H1 (cell line): ENCODE measurements around the gene PRTG. TPM values are rescaled to one million over a fixed set of nuclear protein-coding genes. Genes with fewer than 3 reads are reported as not detected.
"Not testable (repeated sequence)": the region's sequence is repeated elsewhere in the genome, so short reads cannot be mapped to it uniquely, and the experiment has no call there.

ENCODE experiments used
- CTCF ChIA-PET: fragments of 300-600 bp; sonication (Branson Sonifier 250); formaldehyde crosslinking; loops from one replicate; lab custom pipeline; 2021; ENCODE audit not compliant: partially characterized antibody; lab: Charles Lee
- POLR2A ChIA-PET: fragments of 300-600 bp; sonication (Branson Sonifier 250); formaldehyde crosslinking; loops from one replicate; lab custom pipeline; 2021; ENCODE audit warnings: inconsistent platforms; ENCODE audit not compliant: partially characterized antibody; lab: Charles Lee
- DNase-seq, 2 experiments: peaks; one replicate each; pipeline versions ENCODE4 v3.0.0 to v3.0.0-alpha.2; 2010 to 2022; ENCODE audit warnings: low spot score in 2 of 2, low read depth in 1 of 2, mixed read lengths in 1 of 2
- FAIRE-seq: peaks from 2 replicates; lab custom pipeline; 2011; peaks lifted over from hg19 to GRCh38; lab: Jason Lieb, UNC
- H2AFZ ChIP-seq: 2 replicates; pipeline ENCODE4 v1.8.1; 2012; ENCODE audit warnings: low read length, inconsistent platforms
- H2AK5ac ChIP-seq: 2 replicates; pipeline ENCODE4 v1.6.1; 2013; ENCODE audit warnings: low read depth, low read length
- H2BK120ac ChIP-seq: replicated peaks from 2 replicates; pipeline ENCODE3; 2013; ENCODE audit warnings: low read depth, low read length, inconsistent platforms
- H2BK12ac ChIP-seq: 2 replicates; pipeline ENCODE4 v1.6.1; 2013; ENCODE audit warnings: low read depth, low read length
- H2BK15ac ChIP-seq: 2 replicates; pipeline ENCODE4 v1.6.1; 2013; ENCODE audit warnings: low read length
- H2BK20ac ChIP-seq: 2 replicates; pipeline ENCODE4 v1.6.1; 2013; ENCODE audit warnings: low read length
- H2BK5ac ChIP-seq: 2 replicates; pipeline ENCODE4 v1.6.1; 2013; ENCODE audit warnings: low read depth, low read length
- H3K14ac ChIP-seq: 2 replicates; pipeline ENCODE4 v1.6.1; 2013; ENCODE audit warnings: inconsistent platforms; ENCODE audit not compliant: insufficient read length
- H3K18ac ChIP-seq: 2 replicates; pipeline ENCODE4 v1.6.1; 2013; ENCODE audit warnings: low read length; ENCODE audit errors: extremely low read depth
- H3K23ac ChIP-seq: 2 replicates; pipeline ENCODE4 v1.6.1; 2013; ENCODE audit warnings: inconsistent platforms; ENCODE audit not compliant: insufficient read length
- H3K23me2 ChIP-seq: 2 replicates; pipeline ENCODE4 v1.6.1; 2013; ENCODE audit warnings: low read depth, low read length
- H3K27ac ChIP-seq: 2 replicates; pipeline ENCODE4 v1.6.1; 2011; ENCODE audit warnings: low read depth, low read length, inconsistent platforms
- H3K27me3 ChIP-seq, 4 experiments: replicated peaks in 1 of 4; 1 replicate in 1 of 4; 2 replicates in 3 of 4; pipeline versions ENCODE4 v1.6.1 to v1.8.1; 2011 to 2013; ENCODE audit warnings: low read length in 3 of 4, mild to moderate bottlenecking in 3 of 4, inconsistent platforms in 2 of 4, mixed read lengths in 2 of 4, moderate library complexity in 1 of 4; ENCODE audit not compliant: control insufficient read depth in 3 of 4, insufficient read depth in 3 of 4; ENCODE audit errors: extremely low read depth in 1 of 4
- H3K36me3 ChIP-seq, 4 experiments: 2 replicates each; pipeline versions ENCODE4 v1.6.1 to v1.8.1; 2011 to 2013; ENCODE audit warnings: mild to moderate bottlenecking in 4 of 4, low read length in 3 of 4, moderate library complexity in 2 of 4, control low read depth in 1 of 4, inconsistent platforms in 1 of 4; ENCODE audit not compliant: insufficient read depth in 4 of 4, control insufficient read depth in 2 of 4
- H3K4ac ChIP-seq: replicated peaks from 2 replicates; pipeline ENCODE3; 2013; ENCODE audit warnings: low read length, low read depth, mixed read lengths, inconsistent platforms; ENCODE audit not compliant: insufficient read length
- H3K4me1 ChIP-seq, 4 experiments: replicated peaks in 1 of 4; 1 replicate in 1 of 4; 2 replicates in 3 of 4; pipeline versions ENCODE4 v1.6.1 to v1.8.1; 2011 to 2013; ENCODE audit warnings: low read length in 3 of 4, inconsistent platforms in 2 of 4, mixed read lengths in 1 of 4; ENCODE audit not compliant: insufficient read depth in 4 of 4, control insufficient read depth in 3 of 4
- H3K4me2 ChIP-seq, 2 experiments: 2 replicates each; pipeline versions ENCODE4 v1.6.1 to v1.8.1; 2011 to 2013; ENCODE audit warnings: low read depth in 2 of 2, low read length in 2 of 2, control low read depth in 1 of 2, inconsistent platforms in 1 of 2, mild to moderate bottlenecking in 1 of 2; ENCODE audit not compliant: insufficient read depth in 1 of 2
- H3K4me3 ChIP-seq, 4 experiments: fragments of 200-600, 300-600 bp in 1 of 4; sonication (generic), shearing (Covaris generic), sonication (Bioruptor Twin) in 1 of 4; 2 replicates each; pipeline versions ENCODE4 v1.5.1 to v1.8.1; 2011 to 2016; ENCODE audit warnings: low read length in 4 of 4, low read depth in 3 of 4, control low read depth in 2 of 4, inconsistent platforms in 2 of 4, mild to moderate bottlenecking in 2 of 4, mixed read lengths in 1 of 4, moderate library complexity in 1 of 4; ENCODE audit not compliant: insufficient read depth in 2 of 4; ENCODE audit errors: extremely low read depth in 1 of 4
- H3K56ac ChIP-seq: replicated peaks from 2 replicates; pipeline ENCODE3; 2013; ENCODE audit warnings: low read depth, mild to moderate bottlenecking, mixed read lengths, low read length, inconsistent platforms; ENCODE audit not compliant: insufficient read length
- H3K79me1 ChIP-seq: 2 replicates; pipeline ENCODE4 v1.6.1; 2013; ENCODE audit warnings: low read depth, low read length, control low read depth
- H3K79me2 ChIP-seq, 2 experiments: 2 replicates each; pipeline versions ENCODE4 v1.6.1 to v1.8.1; 2012 to 2013; ENCODE audit warnings: low read length in 2 of 2, mild to moderate bottlenecking in 2 of 2, inconsistent platforms in 1 of 2; ENCODE audit not compliant: insufficient read depth in 2 of 2, control insufficient read depth in 1 of 2
- H3K9ac ChIP-seq, 4 experiments: replicated peaks in 1 of 4; 1 replicate in 1 of 4; 2 replicates in 3 of 4; pipeline versions ENCODE4 v1.6.1 to v1.8.1; 2011 to 2013; ENCODE audit warnings: low read depth in 3 of 4, low read length in 3 of 4, control low read depth in 2 of 4, mild to moderate bottlenecking in 2 of 4, moderate library complexity in 2 of 4, inconsistent platforms in 1 of 4; ENCODE audit errors: extremely low read depth in 1 of 4
- H3K9me3 ChIP-seq, 2 experiments: 2 replicates each; pipeline versions ENCODE4 v1.6.1 to v1.8.1; 2012 to 2013; ENCODE audit warnings: mild to moderate bottlenecking in 2 of 2, moderate library complexity in 2 of 2, control low read depth in 1 of 2, inconsistent platforms in 1 of 2, low read depth in 1 of 2, low read length in 1 of 2, mixed read lengths in 1 of 2; ENCODE audit not compliant: insufficient read depth in 2 of 2
- H4K20me1 ChIP-seq, 2 experiments: replicated peaks in 1 of 2; 2 replicates each; pipeline versions ENCODE3 to v1.8.1; 2011 to 2013; ENCODE audit warnings: inconsistent platforms in 2 of 2, low read length in 2 of 2, mild to moderate bottlenecking in 1 of 2; ENCODE audit not compliant: insufficient read depth in 2 of 2, control insufficient read depth in 1 of 2
- H4K5ac ChIP-seq: 2 replicates; pipeline ENCODE4 v1.6.1; 2013; ENCODE audit warnings: low read length, low read depth, mixed read lengths, inconsistent platforms; ENCODE audit not compliant: insufficient read length
- H4K8ac ChIP-seq: 2 replicates; pipeline ENCODE4 v1.8.0; 2013; ENCODE audit warnings: mild to moderate bottlenecking, moderate library complexity, low read length, inconsistent platforms; ENCODE audit not compliant: insufficient read depth; ENCODE audit errors: extremely low read depth
- H4K91ac ChIP-seq: replicated peaks from 2 replicates; pipeline ENCODE3; 2013; ENCODE audit warnings: low read length, mixed read lengths, inconsistent platforms; ENCODE audit not compliant: insufficient read length
- WGBS, 2 experiments: shearing (Covaris generic) in 1 of 2; methylation state at CpG; one replicate each; pipeline versions ENCODE4 v1.1.6 to v1.1.7; 2013 to 2015; ENCODE audit warnings: low lambda C conversion rate in 2 of 2, mixed read lengths in 2 of 2, inconsistent platforms in 1 of 2, low coverage in 1 of 2, missing lambda C conversion rate in 1 of 2; ENCODE audit not compliant: insufficient replicate concordance in 2 of 2, insufficient coverage in 1 of 2, insufficient read length in 1 of 2; ENCODE audit errors: extremely low coverage in 1 of 2, missing lambda C conversion rate in 1 of 2; 5-methylcytosine and 5-hydroxymethylcytosine counted together
- polyA plus RNA-seq, 7 experiments: library from polyadenylated mRNA; depleted of rRNA in 3 of 7; stranded (reverse) in 5 of 7; unstranded in 2 of 7; fragments of >200 nt in 5 of 7; fragments of 200-250 nt in 2 of 7; gene quantifications; 1 replicate in 5 of 7; 2 replicates in 1 of 7; 4 replicates in 1 of 7; pipeline versions ENCODE4 v1.2.1 to v1.2.3, GENCODE V29; 2011 to 2013; ENCODE audit warnings: missing spikeins in 2 of 7, mixed read lengths in 2 of 7
- total RNA-seq: library from RNA; stranded (reverse); fragmentation: NEBNext Ultra II Directional; extraction: Animal tissue kit (Norgen Biotek cat#: 25700); gene quantifications from 2 replicates; pipeline ENCODE4 v1.2.1, GENCODE V29; 2021

PRTG gene
- total and polyA plus RNA-seq, 2 of the 8 experiments (the other 6 are each of a cell fraction or from before 2014, with no cell fraction given), result 3.1 to 3.2 TPM

- DNase-seq, H3K27ac ChIP-seq, H3K27me3 ChIP-seq, H3K56ac ChIP-seq, H3K23ac ChIP-seq, H3K36me3 ChIP-seq, H3K23me2 ChIP-seq, H3K18ac ChIP-seq, H3K4me3 ChIP-seq, H3K4me1 ChIP-seq, H4K5ac ChIP-seq, H3K9me3 ChIP-seq, POLR2A ChIA-PET, H2BK5ac ChIP-seq, H3K4ac ChIP-seq, H2BK12ac ChIP-seq, H3K4me2 ChIP-seq, H3K79me2 ChIP-seq, FAIRE-seq, H2AFZ ChIP-seq, H3K79me1 ChIP-seq, H4K8ac ChIP-seq, H3K9ac ChIP-seq, H4K91ac ChIP-seq, H3K14ac ChIP-seq, H2BK120ac ChIP-seq, H2BK15ac ChIP-seq, H4K20me1 ChIP-seq, H2BK20ac ChIP-seq, H2AK5ac ChIP-seq: not testable (repeated sequence)
- CTCF ChIA-PET, result interaction anchor here (2.1 to 3.2 kb wide), 2 partner anchors 20 to 36 kb away, joined by 10 to 11 read pairs; no protein-coding TSS in a partner anchor
- 91% methylated on average over 5 of the region's 5 CpGs; no CpG with 5 or more reads in 1 of the 2 experiments for WGBS, 2 experiments
Measured at GRCh38 chr15:55753433-55753832, 10.5 kb upstream of the PRTG start.
